ENCODE data around the gene PSMD6. TPM values are rescaled to one million over a fixed set of nuclear protein-coding genes. Genes with fewer than 3 reads are reported as not detected.

Gene PSMD6
- total and polyA plus RNA-seq, 2 donors (not counting 1 experiment from before 2014, with no cell fraction given): 79.1 to 89.0 TPM

- Histone ChIP-seq H2AFZ (ENCODE audit: low read length) (no peak overlapping the region), H3K27ac (ENCODE audit: insufficient read depth, low read length) (no peak overlapping the region), H3K27me3 (ENCODE audit: control insufficient read depth, insufficient read depth, low read length) (no peaks in the 10 kb centered on the region), H3K4me3 (replicated peaks in 1 of 4; ENCODE audit: control extremely low read depth in 1 of 4, insufficient read depth in 1 of 4, low read depth in 3 of 4, low read length in 4 of 4) (no peak overlapping the region), H3K36me3 (ENCODE audit: control insufficient read depth, insufficient read depth, low read length) (peaks cover 13% of the 10 kb centered on the region), H3K9ac (ENCODE audit: insufficient read depth, low read length) (no peak overlapping the region), H3K9me3 (ENCODE audit: control insufficient read depth, insufficient read depth, low read depth, low read length) (no peaks in the 10 kb centered on the region), H3K4me2 (ENCODE audit: extremely low read depth, insufficient read depth, low read length) (no peak overlapping the region), H3K79me2 (ENCODE audit: control insufficient read depth, insufficient read depth, low read length) (peaks cover 14% of the 10 kb centered on the region), H4K20me1 (ENCODE audit: control insufficient read depth, extremely low read depth, insufficient read depth, low read length) (no peaks in the 10 kb centered on the region), H3K4me1 (ENCODE audit: control insufficient read depth, extremely low read depth, insufficient read depth, low read length) (no peaks in the 10 kb centered on the region)
- TF ChIP-seq EZH2 (IDR thresholded peaks at IDR 0.05; ENCODE audit: low read length, missing control alignments) (no peak), CTCF (conservative IDR thresholded peaks at IDR 0.05 in 1 of 2, IDR thresholded peaks at IDR 0.05 in 1 of 2; ENCODE audit: low read depth in 1 of 2, low read length in 2 of 2) (no peak)
- DNase-seq (ENCODE audit: low read depth in 2 of 2): peak in 1 of 2 donors; percentile 42
Observed at GRCh38 chr3:64016941-64017620, 6.2 kb downstream of the PSMD6 start.

GRCh38 chr3:64011685-64012084 lies 11.6 kb downstream of the PSMD6 start:
- peaks cover 16% of the 10 kb centered on the region for H3K36me3 ChIP-seq (ENCODE audit: control insufficient read depth, insufficient read depth, low read length)
- no peaks in the 10 kb centered on the region for H3K9me3 ChIP-seq (ENCODE audit: control insufficient read depth, insufficient read depth, low read depth, low read length)
- H3K4me1 ChIP-seq (ENCODE audit: control insufficient read depth, extremely low read depth, insufficient read depth, low read length): no peaks in the 10 kb centered on the region
- H3K27ac ChIP-seq (ENCODE audit: insufficient read depth, low read length): no peak overlapping the region
- H3K9ac ChIP-seq (ENCODE audit: insufficient read depth, low read length): no peak overlapping the region
- no peak overlapping the region for H2AFZ ChIP-seq (ENCODE audit: low read length)
- H3K27me3 ChIP-seq (ENCODE audit: control insufficient read depth, insufficient read depth, low read length): no peaks in the 10 kb centered on the region
- no peak for TF ChIP-seq EZH2 (IDR thresholded peaks at IDR 0.05; ENCODE audit: low read length, missing control alignments)
- TF ChIP-seq CTCF (conservative IDR thresholded peaks at IDR 0.05 in 1 of 2, IDR thresholded peaks at IDR 0.05 in 1 of 2; ENCODE audit: low read depth in 1 of 2, low read length in 2 of 2): no peak
- H3K4me2 ChIP-seq (ENCODE audit: extremely low read depth, insufficient read depth, low read length): no peak overlapping the region
- DNase-seq (ENCODE audit: low read depth in 2 of 2): peak; percentile 77 to 90
- peaks cover 5% of the 10 kb centered on the region for H3K79me2 ChIP-seq (ENCODE audit: control insufficient read depth, insufficient read depth, low read length)
- no peaks in the 10 kb centered on the region for H4K20me1 ChIP-seq (ENCODE audit: control insufficient read depth, extremely low read depth, insufficient read depth, low read length)
- no peak overlapping the region for H3K4me3 ChIP-seq (replicated peaks in 1 of 4; ENCODE audit: control extremely low read depth in 1 of 4, insufficient read depth in 1 of 4, low read depth in 3 of 4, low read length in 4 of 4)

GRCh38 chr3:64010199-64010598 lies 13.1 kb downstream of the PSMD6 start:
- DNase-seq (ENCODE audit: low read depth in 2 of 2): no peak
- no peak overlapping the region for H3K4me2 ChIP-seq (ENCODE audit: extremely low read depth, insufficient read depth, low read length)
- no peak for TF ChIP-seq CTCF (conservative IDR thresholded peaks at IDR 0.05 in 1 of 2, IDR thresholded peaks at IDR 0.05 in 1 of 2; ENCODE audit: low read depth in 1 of 2, low read length in 2 of 2)
- TF ChIP-seq EZH2 (IDR thresholded peaks at IDR 0.05; ENCODE audit: low read length, missing control alignments): no peak
- H3K4me1 ChIP-seq (ENCODE audit: control insufficient read depth, extremely low read depth, insufficient read depth, low read length): no peaks in the 10 kb centered on the region
- H3K79me2 ChIP-seq (ENCODE audit: control insufficient read depth, insufficient read depth, low read length): peaks cover 5% of the 10 kb centered on the region
- no peak overlapping the region for H3K4me3 ChIP-seq (replicated peaks in 1 of 4; ENCODE audit: control extremely low read depth in 1 of 4, insufficient read depth in 1 of 4, low read depth in 3 of 4, low read length in 4 of 4)
- no peak overlapping the region for H3K9ac ChIP-seq (ENCODE audit: insufficient read depth, low read length)
- peaks cover 18% of the 10 kb centered on the region for H3K36me3 ChIP-seq (ENCODE audit: control insufficient read depth, insufficient read depth, low read length)
- H3K27me3 ChIP-seq (ENCODE audit: control insufficient read depth, insufficient read depth, low read length): no peaks in the 10 kb centered on the region
- H2AFZ ChIP-seq (ENCODE audit: low read length): no peak overlapping the region
- no peaks in the 10 kb centered on the region for H3K9me3 ChIP-seq (ENCODE audit: control insufficient read depth, insufficient read depth, low read depth, low read length)
- no peaks in the 10 kb centered on the region for H4K20me1 ChIP-seq (ENCODE audit: control insufficient read depth, extremely low read depth, insufficient read depth, low read length)
- no peak overlapping the region for H3K27ac ChIP-seq (ENCODE audit: insufficient read depth, low read length)
